Measurements from ENCODE around the gene ASS1.

Gene ASS1

DNA sequence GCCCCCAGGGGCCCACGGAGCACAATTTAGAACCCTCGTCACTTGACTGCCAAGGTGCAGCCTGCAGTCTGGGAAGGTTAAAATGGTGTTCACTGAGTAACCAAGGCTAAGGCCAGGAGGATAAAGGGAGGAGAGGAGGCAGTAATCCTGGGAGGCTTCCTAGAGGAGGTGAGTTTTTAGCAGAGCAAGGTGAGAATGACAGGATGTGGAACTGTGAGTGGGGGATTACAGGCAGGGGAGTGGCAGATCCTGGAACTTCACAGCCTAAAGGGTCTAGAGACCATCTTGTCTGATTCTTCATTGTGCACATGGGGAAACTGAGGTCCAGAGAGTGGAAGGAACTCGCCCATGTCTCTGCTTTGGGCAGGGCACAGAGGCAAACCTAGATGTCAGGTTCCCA is 42.5 kb upstream of the ASS1 start:
- no peak for DNase-seq (ENCODE audit: low read depth)
- TF ChIP-seq CTCF (IDR thresholded peaks at IDR 0.05; ENCODE audit: control insufficient read depth, insufficient read depth, low read depth, low read length, missing control alignments), result no peak
- H3K4me3 ChIP-seq (ENCODE audit: control insufficient read depth, low read depth, low read length), result no peak overlapping the region

- no peak overlapping the region for H3K4me3 ChIP-seq (ENCODE audit: control insufficient read depth, low read depth, low read length)
- DNase-seq (ENCODE audit: low read depth), result no peak
- no peak for TF ChIP-seq CTCF (IDR thresholded peaks at IDR 0.05; ENCODE audit: control insufficient read depth, insufficient read depth, low read depth, low read length, missing control alignments)
Observed at GRCh38 chr9:130402645-130403440, 41.9 kb upstream of the ASS1 start.

DNA sequence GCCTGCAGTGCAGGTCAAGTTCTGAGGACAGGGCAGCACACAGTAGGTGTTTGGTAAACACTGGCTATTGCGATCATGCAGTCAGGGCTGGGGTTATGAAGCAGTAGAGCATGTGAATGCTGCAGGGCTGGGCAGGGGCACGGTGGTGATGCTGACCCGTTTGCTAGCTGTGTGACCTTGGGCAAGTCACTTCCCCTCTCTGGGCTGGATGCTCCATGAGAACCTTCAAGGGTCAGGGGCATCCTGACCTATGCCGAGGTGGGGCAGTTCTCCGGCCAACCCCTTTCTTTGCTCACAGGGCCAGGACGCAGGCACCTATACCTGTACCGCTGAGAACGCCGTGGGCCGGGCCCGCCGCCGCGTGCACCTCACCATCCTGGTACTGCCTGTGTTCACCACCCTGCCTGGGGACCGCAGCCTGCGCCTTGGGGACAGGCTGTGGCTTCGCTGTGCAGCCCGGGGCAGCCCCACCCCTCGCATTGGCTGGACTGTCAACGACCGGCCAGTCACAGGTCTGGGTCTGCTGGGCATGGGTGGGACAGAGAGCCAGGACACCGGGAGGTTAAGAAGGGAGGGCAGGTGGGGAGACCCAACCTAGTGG is 39.0 kb upstream of the ASS1 start:
- no peak for TF ChIP-seq CTCF (IDR thresholded peaks at IDR 0.05; ENCODE audit: control insufficient read depth, insufficient read depth, low read depth, low read length, missing control alignments)

GRCh38 chr9:130406278-130406895 is 38.4 kb upstream of the ASS1 start:
- TF ChIP-seq CTCF (IDR thresholded peaks at IDR 0.05; ENCODE audit: control insufficient read depth, insufficient read depth, low read depth, low read length, missing control alignments), result no peak
- no peak overlapping the region for H3K4me3 ChIP-seq (ENCODE audit: control insufficient read depth, low read depth, low read length)
- DNase-seq (ENCODE audit: low read depth), result no peak

More for the DNA sequence above, 39.0 kb upstream of the ASS1 start:
- no peak for DNase-seq (ENCODE audit: low read depth)
- no peak overlapping the region for H3K4me3 ChIP-seq (ENCODE audit: control insufficient read depth, low read depth, low read length)

GRCh38 chr9:130407916-130408663 is 36.7 kb upstream of the ASS1 start:
- TF ChIP-seq CTCF (IDR thresholded peaks at IDR 0.05; ENCODE audit: control insufficient read depth, insufficient read depth, low read depth, low read length, missing control alignments), result no peak
- no peak overlapping the region for H3K4me3 ChIP-seq (ENCODE audit: control insufficient read depth, low read depth, low read length)
- no peak for DNase-seq (ENCODE audit: low read depth)

DNA sequence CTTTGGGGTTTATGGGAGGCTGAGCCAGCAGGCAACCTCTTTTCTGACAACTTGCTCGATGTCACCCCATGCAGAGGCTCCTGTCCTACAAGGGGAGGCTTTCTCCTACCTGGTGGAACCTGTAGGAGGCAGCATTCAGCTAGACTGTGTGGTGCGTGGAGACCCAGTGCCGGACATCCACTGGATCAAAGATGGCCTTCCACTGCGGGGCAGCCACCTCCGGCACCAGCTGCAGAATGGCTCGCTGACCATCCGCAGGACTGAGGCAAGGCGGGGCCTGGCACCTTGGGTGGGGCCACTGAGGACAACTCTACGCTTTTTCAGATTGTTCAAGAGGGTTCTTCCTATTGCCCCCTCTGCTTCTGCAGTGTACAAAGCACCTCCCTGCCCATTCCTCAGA is 36.1 kb upstream of the ASS1 start:
- H3K4me3 ChIP-seq (ENCODE audit: control insufficient read depth, low read depth, low read length), result no peak overlapping the region
- DNase-seq (ENCODE audit: low read depth), result no peak
- TF ChIP-seq CTCF (IDR thresholded peaks at IDR 0.05; ENCODE audit: control insufficient read depth, insufficient read depth, low read depth, low read length, missing control alignments), result no peak
